Measurements from ENCODE around the gene C3.

- TF ChIP-seq ZNF644 (CRISPR knock-in tag; IDR thresholded peaks at IDR 0.05; ENCODE audit: low read depth) (no peak), ZNF138 (CRISPR knock-in tag; IDR thresholded peaks at IDR 0.05; ENCODE audit: low read depth) (no peak), ZNF407 (CRISPR knock-in tag; IDR thresholded peaks at IDR 0.05; ENCODE audit: not compliant biosample characterization) (no peak), CTCF (CRISPR knock-in tag; IDR thresholded peaks at IDR 0.05) (no peak), MTA1 (CRISPR knock-in tag; IDR thresholded peaks at IDR 0.05; ENCODE audit: borderline replicate concordance) (no peak), EZH2 (conservative IDR thresholded peaks at IDR 0.05; ENCODE audit: low read depth, low read length) (no peak)
Observed at GRCh38 chr19:6717441-6717971, 2.9 kb downstream of the C3 start.
